GM19372 (cell line): ENCODE data around the gene ARSJ.

Experiments used
- ATAC-seq: cut with Tn5 transposase; IDR thresholded peaks from one replicate; pipeline ENCODE4 v1.9.1; 2021; ENCODE audit warnings: mild to moderate bottlenecking, low read depth, moderate library complexity; ENCODE audit not compliant: unreplicated experiment

ARSJ gene

GRCh38 chr4:113990886-113991285 lies 11.4 kb upstream of the ARSJ start:
- ATAC-seq = no peak

DNA sequence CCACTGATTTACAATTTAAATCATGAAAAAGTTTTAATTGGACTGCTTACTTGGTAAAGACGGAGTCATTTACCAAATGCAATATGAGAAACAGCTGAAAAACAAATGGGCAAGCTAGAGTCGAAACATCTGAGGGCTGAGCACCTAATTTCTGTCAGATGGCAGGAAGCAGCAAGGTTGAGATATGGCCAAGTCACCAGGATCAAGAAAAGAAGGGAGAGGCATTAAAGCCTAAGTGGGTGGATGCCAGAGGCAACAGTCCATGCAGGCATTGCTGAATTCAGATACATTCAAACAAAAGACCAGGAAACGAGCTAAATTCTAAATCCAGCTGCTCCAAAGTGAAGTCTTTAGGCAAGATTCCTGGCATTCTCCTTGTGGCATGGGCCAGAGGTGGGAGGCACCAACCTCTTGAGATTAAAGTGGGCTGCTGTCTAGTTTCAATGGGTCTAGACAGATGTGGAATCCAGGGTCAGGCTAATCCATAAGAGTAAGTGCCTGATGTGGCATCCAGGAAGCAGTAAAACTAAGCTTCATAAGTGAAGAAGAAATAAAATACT lies 8.0 kb upstream of the ARSJ start:
- no peak for ATAC-seq

DNA sequence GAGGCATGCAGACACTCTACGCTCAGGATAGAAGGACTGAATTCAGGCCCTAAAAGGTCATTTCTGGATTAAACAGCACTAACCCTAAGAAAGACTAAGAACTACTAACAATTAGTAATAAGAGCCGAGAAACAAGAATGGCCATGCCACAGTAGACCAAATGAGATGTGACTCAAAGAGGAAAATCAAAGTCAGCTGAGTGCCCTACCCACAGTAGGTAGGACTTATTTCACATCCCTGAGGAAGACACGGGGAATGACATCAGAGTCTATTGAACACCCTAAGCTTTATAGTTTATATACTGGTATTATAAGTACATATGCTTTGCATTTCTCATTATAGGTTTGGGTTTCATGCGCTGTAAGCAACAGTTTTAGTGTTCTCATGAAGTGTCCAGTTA lies 2.7 kb upstream of the ARSJ start:
- no peak for ATAC-seq

DNA sequence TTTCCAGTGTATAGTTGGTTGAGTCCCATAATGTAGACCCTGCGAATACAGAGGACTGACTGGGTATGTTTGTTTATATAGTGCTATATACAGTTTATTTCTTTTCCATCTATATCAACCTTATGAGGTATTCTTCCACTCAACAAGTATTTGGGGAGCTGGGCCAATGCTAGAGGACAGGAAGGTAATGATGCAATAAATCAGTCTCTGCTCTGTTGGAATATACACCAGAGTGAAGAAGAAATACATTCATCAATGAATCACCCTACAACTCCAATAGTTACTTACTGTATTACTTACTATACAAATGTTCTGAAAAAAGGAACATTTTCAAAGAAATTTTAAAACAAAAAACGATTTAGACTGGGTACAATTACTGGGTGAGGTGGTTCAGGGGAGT lies 2.1 kb upstream of the ARSJ start:
- no peak for ATAC-seq

DNA sequence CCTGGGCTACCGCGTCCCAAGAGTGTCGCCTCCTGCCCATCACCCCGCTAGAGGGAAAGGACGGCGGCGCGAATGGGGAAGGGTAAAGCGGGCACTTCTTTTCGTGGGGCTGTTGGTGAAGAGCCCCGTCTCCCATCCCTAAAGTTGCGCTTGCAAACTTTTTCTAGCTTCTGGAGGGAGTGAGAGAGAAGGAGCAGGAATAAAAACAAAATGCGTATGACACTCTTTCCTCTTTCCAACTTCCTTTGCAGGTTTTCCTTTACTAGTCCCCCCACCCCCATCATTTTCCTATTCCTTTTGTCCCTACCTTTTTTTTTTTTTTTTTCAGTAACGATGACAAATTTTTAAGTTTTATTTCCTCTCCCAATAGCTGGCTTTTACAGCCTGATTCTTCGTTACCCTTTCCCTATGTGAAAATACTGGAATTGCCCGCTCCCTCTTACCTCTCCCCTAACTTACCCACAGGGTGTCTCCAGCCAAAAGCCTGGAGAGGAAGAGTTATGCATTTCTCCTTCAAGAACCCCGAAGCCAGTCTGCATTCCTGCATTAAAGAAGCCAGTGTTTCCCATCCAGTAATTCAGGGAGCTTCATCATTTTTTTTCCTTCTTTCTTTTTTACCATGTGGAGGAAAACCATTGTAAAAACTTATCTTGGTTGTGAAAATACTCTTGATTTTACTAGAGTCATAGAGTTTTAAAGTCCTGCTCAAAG lies 613 bp upstream of the ARSJ start:
- no peak for ATAC-seq

DNA sequence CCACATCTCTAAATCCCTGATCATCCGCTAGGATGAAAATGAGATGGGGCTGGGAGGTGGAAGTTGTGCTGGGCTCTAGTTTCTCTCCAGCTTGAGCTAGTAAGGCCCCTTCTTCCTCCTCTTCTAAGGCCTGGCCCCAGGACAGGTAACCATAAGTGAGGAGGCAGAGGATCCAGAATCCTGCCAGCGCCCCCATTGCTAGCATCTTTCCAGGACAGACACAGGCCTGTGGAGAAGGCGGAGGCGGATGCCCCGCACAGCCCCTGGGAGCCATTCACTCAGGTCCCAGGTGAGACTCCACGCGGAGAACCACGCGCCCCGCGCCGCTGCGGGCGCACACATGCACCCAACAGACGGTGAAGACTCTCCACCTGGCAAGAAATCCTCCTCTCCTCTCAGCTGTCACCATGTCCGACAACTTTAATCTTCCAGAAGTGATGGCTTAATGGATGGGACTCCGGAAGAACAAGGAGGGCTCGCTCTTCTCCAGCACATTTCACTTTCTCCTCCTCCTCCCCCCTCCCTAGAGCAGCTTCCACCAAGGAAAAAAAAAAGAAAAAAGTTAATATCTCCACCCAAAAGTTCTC lies 793 bp downstream of the ARSJ start:
- no peak for ATAC-seq

- no peak for ATAC-seq
Observed at GRCh38 chr4:113978105-113978504, 1.3 kb downstream of the ARSJ start.

- no peak for ATAC-seq
Observed at GRCh38 chr4:113977526-113977855, 2.0 kb downstream of the ARSJ start.

DNA sequence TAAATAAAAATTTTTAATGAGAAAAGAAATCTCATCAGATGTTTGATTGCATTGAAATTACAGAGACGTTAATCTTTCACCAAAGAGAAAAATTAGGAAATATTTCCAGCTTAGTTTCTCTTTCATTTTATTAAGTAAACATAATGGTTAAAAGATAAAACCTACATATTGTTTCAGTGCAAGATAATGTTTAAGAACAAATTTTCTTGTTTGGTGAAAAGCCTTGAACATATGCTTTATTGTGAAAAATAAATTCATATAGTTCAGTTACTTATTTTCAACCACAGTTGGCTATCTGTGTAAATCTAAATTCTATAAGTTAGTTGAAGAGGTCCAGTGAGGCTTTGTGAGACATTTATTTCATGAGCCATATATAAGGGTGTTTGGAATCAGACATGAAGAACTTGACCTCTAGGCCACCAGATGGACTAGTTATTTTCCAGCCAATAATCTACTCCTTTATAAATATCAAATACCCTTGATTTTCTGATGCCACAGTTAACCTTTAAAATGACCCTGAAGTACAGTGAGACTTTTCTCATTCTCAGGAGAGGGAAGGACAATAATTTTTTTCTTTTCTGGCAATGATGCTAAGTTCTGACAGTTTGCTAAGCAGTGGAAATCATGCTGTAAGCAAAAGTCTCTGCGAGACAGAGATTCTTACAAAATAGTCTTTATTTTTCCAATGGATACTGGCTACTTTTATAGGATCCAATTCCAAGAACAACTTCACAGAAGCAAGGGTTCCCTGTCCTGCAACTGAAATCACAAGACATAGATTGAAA lies 2.5 kb downstream of the ARSJ start:
- no peak for ATAC-seq

GRCh38 chr4:113975578-113975977 lies 3.9 kb downstream of the ARSJ start:
- no peak for ATAC-seq

GRCh38 chr4:113974467-113974866 lies 5.0 kb downstream of the ARSJ start:
- ATAC-seq = no peak

DNA sequence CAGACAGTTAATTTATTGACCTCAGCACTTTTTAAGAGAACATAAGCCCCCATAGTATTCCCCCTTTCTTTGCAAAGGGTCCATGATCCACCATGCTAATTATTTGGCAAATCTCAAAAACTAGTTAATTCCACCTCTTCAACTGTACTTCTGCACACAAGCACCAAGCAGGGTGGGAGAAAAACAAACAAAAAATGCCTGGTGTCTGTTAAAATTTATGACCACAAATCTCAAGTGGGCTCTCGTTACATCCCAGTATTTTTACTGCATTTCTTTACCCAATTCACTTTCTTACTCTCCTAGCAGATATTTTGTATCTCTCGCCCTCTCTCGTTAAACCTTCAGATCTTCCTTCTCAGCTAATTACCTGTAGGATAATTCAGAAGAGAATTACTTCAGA lies 6.1 kb downstream of the ARSJ start:
- no peak for ATAC-seq

DNA sequence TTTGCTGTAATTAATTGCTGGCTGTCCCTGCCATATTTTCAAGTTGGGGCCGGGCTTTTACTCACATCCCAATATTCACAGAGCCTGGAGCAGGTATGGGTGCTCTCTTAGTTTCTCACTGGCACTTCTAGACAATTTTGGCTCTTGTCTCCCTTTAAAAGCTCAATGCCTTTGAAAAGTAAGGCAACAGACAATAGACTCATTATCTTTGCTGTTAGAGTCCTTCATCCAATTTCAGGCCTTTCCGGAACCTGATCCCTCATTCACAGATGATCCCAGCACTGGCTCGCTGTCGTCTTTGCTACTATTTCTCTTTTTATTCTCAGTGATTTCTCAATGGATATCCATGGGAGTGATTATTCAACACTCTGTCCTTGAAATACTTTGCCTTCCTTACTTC lies 6.7 kb downstream of the ARSJ start:
- ATAC-seq = no peak

- ATAC-seq = no peak
Observed at GRCh38 chr4:113971706-113972360, 7.6 kb downstream of the ARSJ start.

GRCh38 chr4:113969709-113970334 lies 9.6 kb downstream of the ARSJ start:
- ATAC-seq = no peak

- no peak for ATAC-seq
Observed at GRCh38 chr4:113968473-113968872, 11.0 kb downstream of the ARSJ start.

- no peak for ATAC-seq
Observed at GRCh38 chr4:113967687-113968086, 11.8 kb downstream of the ARSJ start.

DNA sequence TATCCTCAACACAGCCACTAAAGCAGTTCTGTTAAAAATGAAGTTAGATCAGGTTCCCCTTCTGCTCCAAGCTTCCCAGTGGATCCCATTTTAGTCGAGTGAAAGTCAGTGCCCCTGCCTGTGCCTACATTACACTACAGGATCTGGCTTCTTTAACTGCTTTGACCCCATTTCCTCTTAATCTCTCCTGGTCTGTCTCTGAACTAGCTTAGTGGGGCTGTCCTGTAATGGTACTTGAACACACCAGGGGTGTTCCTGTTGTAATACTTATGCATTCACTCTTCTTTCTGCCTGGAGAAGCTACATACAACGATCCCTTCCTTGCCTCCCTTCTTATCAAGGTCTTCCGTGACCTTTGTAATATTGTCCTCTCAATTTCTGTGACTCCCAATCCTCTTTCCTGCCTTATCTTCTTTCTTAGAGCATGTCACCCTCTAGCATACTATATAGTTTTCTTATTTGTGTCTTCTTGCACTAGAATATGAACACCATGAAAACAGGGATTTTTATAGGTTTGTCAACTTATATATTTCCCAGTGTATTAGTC lies 16.7 kb downstream of the ARSJ start:
- no peak for ATAC-seq

DNA sequence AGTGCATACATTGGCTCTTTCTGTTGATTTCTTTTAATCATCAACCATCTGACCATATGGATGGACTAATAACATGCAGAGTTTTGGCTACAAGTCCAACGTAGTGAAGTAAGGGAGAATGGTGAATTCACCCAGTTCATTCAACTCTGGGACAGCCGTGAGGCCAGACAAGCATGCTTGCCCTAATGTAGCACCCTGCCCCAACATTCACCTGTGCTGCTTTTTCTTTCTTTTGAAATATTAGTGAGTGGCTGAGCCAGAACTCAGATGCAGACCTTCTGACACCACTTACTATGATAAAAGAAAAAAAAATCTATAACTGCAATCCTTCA lies 17.5 kb downstream of the ARSJ start:
- ATAC-seq = no peak

DNA sequence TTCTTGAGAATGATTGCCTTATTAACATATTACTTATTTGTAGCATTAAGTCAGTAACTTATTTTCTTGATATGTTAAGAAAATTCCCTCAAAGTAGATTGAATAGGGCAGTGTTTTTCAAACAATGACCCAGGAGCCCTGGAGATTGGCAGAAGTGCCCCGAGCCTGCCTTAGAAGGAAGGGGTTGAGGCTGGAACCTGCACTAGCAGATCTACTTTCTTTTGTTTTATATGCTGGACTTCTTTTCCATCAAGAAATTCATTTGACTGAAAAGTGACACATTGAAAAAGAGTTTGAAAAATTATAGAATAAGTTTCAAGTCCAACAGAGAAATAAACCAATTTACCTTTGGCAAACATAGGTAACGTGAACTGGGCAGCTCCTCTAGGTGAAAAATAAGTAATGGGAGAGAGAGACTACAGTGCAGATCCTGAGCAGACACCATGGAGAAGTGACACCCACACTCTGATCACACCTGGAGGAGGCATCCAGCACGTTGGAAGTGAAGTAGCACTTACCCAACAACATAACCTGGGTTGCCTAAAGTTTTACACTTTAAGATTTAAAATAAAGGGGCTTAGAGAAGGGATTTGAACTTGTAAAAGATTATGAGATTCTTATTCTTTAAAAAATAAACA lies 18.6 kb downstream of the ARSJ start:
- ATAC-seq = no peak
